HL-60/S4 (cell line): ENCODE data around the gene MRTO4.
"Not testable (repeated sequence)": the region's sequence is repeated elsewhere in the genome, so short reads cannot be mapped to it uniquely, and the experiment has no call there.

Source experiments
- in situ Hi-C: fragments of 300-500 bp; cut with MboI; formaldehyde crosslinking; loops from 2 replicates; pipeline ENCODE4 v1.14.3; 2022; ENCODE audit warnings: low sequenced_read_pairs

MRTO4 gene

DNA sequence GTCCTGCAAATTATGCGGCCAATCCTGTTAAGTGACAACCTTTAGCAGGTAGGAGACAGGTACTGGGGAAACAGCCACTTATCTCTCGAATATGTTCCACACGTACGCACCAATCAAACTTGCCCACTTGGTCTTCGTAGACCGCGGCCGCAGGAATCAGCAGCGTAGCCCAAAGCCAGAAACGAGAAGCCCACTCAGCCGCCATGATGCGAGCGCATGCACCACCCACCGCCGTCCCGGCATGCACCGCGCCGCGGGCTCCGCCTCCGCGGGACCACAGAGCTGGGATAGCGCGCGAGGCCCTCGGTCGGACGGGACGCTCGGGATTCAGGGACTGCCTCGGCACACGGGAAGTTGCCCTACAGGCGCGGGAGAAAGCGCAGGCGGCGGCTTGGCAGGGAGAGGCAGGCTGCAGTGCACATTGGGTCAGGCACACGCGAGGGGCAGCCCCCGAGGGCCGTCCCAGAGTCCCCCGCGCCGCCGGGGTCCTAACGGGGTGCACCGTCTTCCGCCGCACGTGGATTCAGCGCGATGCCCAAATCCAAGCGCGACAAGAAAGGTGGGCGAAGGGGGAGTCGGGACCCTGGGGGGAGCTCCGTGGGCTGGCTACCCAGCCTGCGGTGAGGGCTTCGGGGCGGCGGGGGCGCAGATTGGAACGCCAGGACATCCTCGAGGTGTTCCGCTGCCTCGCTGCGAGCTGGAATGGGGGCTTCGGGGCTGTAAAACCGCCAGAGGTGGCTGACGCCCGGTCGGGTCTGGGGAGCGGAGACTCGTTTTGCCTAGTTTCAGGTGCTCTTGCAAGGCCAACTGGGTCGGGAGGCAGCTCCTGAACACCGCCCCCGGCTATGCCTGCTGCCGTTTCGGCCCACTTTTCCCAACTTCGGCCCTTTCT, at the start of gene MRTO4, which contains the start of gene EMC1:
Gene MRTO4, plus strand, starts transcription at position 501 of the 892 bp plus-strand sequence. Its CDS starts 31 bp downstream, at position 532.
Gene EMC1, minus strand, starts transcription at position 220 of the 892 bp plus-strand sequence. Its CDS starts 15 bp downstream, at position 205.
- in situ Hi-C loops = no loop called here

DNA sequence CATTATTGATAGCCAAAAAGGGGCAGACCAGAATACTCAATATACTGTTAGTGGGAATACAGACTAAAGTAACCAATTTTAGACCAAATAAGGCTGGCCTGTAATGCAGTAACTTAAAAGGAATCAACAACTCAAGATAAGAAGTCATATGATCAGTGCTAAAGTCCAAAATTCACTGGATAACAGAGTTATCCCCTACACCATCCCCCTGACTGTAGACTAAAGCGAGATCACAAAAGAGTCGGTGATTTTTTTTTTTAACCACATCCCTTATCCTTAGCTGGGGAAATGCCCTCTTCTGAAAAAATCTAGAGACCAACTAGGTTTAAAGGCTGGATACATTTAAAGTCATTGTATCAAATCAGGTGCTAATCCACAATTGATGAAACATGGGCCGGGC, 49.2 kb upstream of the MRTO4 start:
- in situ Hi-C loops = no loop called here

DNA sequence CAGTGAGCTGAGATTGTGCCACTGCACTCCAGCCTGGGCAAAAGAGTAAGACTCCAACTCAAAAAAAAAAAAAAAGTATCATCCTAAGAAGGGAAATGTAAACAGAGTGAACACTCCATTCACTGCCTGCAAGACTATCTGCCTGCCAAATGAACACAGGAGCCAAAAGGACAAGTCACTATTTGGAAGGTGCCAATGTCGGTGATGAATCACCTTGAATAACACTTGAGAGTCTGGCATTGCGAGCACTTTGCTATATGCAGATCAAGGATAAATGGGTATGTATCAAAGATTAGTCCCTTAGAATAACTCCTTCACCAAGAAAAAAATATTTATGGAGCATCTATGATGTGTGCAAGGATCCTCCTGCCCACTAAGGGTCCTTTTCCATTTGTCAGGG, 48.2 kb upstream of the MRTO4 start:
- in situ Hi-C loops = no loop called here

DNA sequence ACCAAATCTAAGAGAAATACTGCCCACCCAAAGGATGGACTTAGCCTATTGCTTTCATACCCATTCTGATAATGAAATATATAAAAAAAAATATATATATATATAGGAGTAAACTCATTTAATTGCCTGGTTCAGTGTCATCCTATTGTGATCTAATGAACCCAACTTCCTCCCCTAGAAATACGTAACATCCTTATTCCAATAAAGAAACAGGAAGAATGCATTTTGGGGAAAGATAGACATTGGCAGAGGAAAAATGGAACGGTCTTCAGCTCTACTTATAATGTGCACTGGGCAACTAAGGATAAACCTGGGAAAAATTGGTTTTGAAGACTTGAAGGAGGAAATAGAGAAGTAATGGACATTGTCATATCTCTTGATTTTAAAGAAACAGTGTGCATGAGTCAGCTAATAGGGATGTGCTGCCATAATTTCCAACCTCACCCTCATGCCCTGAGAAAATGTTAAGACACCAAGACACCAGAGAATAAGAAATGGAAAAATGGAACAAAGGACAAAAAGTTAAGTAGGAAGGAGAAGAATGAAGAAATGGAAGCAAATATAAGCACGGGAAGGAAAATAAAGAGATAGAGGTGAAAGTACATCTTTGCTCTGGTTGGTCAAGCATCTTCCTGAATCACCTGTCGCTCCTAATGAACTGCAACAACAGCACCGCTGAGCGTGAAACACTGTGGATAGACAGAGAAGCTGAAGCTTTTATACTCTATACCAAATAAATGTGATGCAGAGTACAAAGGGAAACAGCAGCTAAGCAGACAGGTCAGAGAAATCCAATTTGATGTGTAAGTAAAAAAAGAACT, 46.9 kb upstream of the MRTO4 start:
- in situ Hi-C loops = no loop called here

DNA sequence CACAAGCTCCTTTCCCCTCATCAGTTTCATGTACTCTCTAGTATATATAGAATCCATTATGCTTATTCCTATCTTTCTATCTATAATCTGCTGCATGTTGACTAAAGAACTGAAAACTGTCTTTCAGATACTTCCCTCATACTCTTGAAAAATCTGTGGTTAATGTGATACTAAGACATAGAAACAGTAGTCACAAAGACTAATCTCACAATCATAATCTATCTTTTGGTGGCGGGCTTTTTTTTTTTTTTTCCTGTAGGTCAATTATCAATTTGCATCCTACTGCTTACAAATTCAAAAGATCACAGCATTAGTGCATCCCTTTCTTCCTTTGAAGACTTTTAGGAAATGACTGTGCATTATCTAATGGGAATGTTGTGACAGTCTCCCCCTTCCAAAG, 46.2 kb upstream of the MRTO4 start:
- in situ Hi-C loops = no loop called here

DNA sequence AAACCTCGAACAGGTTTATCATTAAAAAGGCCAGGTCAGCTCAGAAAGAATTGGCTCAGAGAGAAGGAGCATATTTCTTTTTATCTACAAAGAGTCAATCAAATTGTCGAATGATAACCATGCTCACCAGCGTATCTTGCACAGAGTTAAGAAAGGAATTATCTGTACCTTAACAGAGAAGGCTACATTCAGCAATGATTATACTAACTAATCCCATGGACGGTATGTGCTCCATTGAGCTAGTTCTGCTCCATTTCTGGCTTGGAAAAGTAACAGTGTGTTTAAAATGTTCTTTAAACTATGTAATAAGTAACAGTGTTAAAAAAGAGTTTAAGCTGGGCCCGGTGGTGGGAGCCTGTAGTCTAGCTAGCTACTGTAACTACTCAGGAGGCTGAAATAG, 45.8 kb upstream of the MRTO4 start:
- in situ Hi-C loops = no loop called here

DNA sequence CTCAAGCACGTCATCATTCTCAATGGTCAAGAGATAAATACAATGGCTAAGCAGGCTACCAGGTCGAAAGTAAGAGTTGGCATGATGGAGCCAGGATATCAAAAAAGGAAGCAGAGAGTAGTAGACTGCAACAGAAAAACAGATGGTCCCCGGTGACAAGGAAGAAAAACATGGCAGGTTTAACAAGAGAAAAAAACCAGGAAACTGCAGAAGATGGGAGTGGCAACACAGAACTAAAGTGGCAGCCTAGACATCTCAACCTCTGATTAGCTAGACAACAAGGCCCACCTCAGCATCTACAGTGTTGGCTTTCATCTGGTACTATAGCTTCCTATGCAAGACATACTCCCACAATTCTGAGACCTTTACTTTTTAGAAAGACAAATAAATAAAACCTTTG, 44.7 kb upstream of the MRTO4 start:
- in situ Hi-C loops = no loop called here

DNA sequence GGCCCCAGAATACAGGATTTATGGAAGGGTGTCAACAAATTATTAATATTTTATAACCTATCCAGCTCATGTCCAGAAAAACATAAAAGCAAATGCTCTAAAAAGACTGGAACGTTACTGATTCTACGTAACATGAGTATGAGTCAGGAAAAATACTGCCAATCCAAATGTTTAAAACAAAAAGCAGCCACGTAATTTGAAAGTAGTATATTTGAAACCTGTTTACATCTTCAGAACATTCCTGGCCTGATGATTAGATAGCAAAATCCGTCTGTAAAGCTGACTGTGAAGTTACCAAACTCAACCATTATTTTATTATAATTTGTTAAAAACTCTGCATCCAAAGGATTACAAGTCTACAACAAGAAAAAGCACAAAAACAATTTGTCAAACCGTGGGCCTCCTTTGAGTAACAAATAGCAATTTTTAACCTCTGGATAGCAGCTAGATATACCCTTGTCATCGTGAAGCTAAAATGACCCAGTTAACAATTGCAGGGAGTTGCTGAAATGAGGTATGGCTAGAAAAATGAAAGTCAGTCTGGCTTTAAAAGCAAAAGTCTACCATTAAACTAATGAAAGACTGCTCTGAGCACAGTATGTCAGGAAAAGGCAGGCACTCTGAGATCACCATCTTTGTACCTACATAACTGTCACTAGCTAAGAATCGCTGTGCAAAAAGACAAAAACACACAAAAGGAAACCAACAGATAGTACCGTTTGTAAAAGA, 42.7 kb upstream of the MRTO4 start:
- in situ Hi-C loops = no loop called here

DNA sequence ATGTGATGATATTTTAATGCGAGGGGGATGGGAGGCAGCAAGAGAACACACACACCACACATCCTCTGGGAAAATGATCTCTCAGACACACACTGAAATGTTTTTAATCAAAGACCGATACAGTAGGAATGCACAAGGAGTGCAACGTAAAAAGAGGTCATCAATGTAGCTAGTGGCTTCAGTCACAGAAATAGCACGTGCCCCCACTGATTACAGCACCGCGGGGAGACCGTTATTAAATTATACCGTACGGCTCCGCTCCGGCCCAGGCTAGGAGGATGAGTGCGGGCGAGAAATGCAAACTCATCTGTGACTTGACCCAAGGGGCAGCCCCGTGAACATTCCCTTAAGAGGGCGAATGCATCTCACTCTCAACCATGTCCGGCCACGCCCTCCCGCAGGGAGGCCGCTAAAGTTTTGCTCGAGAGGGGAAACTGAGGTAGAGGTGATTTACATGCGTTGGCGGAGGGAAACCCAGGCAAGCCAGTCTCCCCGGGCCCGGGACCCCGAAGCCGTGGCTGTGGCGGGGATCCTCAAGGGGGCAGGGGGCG, 42.1 kb upstream of the MRTO4 start:
- in situ Hi-C loops = no loop called here

DNA sequence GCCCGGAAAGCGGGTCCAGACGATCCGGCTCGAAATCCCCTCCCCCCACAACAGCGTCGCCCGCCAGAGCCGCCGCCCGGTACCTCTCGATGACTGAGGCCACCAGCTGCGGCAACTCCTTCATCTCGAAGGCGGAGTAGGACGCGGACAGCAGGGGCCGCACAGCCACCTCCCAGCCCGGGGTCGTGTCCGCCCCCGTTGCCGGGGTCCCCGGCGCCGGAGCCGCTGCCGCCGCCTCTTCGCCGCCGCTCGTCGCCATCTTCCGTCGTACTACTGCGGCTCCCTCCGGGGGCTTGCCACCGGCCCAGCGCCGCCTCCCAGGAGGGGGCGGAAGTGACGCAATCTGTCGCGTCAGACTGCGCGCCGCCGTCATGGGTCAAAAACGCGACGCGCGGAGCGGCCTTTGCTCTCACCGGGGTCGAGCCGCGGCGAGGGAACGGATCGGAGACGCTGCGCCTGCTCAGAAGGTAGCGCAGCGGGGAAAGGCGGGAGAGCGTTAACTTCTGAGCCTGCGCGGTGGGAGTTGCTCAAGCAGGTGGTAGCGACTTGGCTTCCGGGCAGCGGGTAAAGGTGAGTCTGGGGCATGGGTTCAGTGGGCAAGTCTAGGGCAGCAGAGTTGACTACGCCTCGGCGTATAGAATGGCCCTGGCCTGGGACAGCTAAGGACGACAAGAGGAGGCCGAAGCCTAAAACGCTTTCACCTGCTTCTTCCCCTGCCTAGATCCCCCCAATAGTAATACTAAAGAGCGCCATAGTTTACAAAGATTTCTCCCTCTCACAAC, 41.4 kb upstream of the MRTO4 start, which contains the start of gene UBR4:
Gene UBR4, minus strand, starts transcription at position 277 of the 782 bp plus-strand sequence. Its CDS starts 18 bp downstream, at position 259.
- in situ Hi-C loops = no loop called here

DNA sequence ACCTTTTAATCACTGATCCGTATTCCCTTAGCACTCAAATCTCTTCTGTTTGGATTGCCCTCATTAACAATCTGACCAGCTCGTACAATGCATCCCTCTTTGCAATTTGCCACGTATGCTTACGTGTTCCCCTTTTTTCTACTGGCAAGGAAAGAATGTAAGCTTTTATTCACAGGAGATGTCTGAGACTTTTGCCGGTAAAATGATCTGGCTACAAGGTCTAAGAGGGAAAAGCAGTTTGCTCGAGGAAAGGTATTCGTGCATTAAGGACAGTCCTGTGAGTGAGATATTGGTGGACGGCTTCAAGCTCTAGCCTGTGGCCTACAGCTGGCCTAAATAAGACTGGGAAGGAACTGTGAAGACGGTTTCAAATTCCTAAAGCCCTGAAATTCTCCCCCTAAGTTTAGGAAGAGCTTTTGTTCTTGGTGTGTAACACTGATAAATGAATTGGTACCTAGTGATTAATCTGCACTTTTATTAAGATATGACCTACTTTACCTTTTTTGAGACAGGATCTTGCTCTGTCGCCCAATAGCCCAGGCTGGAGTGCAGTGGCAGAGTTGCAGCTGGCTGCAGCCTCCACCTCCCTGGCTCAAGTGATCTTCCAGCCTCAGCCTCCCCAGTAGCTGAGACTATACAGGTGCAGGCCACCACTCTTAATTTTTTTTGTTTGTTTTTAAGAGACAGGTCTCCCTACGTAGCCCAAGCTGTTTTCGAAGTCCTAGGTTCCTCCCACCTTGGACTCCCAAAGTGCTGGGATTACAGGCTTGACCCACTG, 40.6 kb upstream of the MRTO4 start:
- in situ Hi-C loops = no loop called here

DNA sequence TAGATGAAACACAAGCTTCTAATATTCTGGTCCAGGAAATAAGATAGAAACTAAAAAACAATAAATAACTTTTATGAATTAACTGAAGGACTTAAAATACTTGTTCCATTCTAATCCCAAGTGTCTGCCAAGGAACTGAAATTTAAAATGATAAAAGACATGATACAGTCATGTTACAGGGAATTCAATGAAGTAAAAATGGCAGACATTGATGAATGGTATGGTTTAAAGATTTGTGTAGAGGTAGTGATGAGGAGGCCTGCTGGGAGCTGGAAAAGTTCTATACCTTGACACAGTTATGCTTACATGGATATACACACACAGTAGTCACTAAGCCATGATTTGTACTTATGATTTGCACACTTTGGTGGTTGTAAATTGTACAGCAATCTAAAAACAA, 39.4 kb upstream of the MRTO4 start:
- in situ Hi-C loops = no loop called here

DNA sequence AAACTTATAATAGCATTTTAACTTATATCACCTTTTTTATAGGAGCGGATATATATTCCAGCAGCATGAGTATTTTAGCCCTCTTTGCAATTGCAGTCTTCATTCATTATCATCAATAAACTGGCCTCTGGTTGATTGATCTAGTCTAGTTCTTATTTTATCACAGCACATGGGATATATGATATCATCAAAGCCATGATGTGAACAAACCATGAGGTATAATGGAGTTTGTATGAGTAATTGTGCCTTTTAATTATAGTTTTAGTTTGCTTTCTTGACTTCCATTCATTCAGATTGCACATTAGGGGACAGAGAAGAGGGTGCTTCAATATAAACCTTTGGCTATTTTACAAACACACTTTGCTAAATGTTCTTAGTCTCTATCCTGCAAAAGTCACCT, 38.0 kb upstream of the MRTO4 start:
- in situ Hi-C loops = no loop called here

DNA sequence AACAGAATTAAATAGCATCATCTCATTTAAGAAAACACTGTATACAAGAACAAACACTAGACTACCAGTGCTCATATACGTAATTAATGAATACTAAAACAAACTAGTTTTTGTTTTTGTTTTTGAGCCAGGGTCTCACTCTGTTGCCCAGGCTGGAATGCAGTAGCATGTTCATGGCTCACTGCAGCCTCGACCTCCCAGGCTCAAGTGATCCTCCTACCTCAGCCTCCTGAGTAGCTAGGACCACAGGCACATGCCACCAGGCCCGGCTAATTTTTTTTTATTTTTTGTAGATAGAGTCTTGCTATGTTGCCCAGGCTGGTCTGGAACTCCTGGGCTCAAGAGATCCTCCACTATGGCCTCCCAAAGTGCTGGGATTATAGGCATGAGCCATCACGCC, 35.0 kb upstream of the MRTO4 start:
- in situ Hi-C loops = not testable (repeated sequence)

DNA sequence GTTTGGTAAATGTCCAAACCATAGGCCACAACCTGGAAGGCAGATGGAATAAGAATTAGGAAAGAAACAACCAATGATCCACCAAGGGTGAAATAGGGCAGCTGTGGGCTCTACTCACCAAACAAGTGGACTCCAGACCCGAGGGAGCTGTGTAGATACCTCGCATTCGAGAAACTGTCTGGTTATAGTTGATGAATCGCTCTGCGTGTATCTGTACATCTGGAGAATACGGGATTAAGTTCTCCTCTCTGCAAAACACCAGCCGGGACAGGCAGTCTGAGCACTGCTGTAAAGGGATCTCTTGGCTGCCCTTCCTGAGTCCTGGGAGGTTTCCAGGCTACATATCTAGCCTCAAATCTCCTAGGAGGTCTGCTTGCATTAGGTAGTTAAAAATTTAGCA, 32.2 kb upstream of the MRTO4 start:
- in situ Hi-C loops = no loop called here

DNA sequence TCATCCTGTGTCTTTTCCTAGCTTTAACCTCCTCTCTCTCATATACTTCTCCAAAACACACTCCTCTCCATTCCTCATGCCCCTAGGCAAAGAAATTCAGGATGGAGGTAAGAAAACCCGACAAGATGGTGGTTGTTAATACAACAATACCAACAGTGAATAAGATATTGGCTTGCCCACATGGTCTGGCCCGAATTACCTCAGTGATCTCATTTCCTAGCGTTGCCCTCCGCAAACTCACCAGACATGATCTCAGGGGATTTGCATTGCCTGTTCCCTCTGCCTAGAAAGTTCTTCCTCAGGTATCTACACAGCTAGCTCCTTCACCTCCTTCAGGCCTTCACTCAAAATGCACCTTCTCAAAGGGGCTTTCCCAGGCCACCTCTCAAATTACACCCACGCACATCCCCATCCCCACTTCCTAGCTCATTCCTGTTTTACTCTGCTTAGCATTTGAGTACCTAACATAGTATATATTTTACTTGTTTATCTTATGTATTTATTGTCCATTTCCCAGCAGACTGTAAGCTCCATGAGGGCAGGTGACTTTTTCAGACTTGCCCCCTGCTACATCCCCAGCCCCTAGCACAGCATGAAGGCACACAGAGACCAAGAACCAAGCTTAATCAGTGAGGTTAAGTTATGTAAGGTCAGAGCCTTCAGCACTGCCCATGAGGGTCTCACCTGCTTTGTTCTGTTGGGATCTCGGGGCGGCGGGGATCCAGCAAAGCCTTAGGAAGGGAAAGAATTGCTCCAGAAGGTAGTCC, 31.3 kb upstream of the MRTO4 start:
- in situ Hi-C loops = no loop called here

DNA sequence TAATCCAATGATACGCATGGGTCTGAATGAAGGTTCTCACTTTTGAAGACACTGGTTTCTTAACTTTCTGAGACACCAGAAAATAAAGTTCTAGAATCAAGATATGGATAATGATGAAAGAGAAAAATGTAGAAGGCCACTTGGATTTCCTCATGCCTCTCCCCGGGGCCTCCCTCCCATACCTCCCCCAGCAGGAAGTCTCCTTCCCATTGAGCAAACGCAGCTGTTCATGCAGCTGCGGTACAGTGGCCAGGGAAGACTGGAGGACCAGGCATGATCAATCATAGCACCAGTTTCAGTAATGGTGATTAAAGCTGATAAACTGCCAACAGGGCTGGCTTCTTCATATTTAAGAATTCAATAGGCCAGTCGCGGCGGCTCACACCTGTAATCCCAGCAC, 30.6 kb upstream of the MRTO4 start:
- in situ Hi-C loops = no loop called here

DNA sequence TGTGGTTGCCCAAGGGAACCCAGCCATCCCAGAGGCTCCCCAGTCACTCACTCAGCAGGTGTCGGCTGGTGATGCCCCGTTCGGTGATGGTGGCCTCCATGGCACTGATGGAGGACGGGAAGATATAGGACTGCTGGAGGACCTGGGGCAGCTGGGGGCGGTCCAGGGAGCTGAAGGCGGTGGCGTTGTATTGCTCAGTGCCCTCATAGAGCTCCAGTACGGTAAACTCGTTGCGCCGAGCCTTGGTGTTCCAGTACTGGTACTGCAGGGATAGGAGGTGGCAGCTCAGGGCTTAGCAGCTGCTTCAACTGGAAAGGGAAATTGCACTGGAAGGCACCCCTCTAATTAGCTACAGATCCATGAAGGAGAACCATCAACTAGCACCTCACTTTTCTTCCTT, 29.0 kb upstream of the MRTO4 start:
- in situ Hi-C loops = no loop called here
